Stimulated activated CD8-positive, alpha-beta memory T cell treated with anti-CD3 and anti-CD28 coated beads, Interleukin-4, amount 100 ng/mL, for 48 hours (primary cell): ENCODE measurements around the gene MLEC.

Source experiments
- DNase-seq: peaks from one replicate; pipeline ENCODE4 v3.0.0-alpha.2; 2020

MLEC gene, protein sequence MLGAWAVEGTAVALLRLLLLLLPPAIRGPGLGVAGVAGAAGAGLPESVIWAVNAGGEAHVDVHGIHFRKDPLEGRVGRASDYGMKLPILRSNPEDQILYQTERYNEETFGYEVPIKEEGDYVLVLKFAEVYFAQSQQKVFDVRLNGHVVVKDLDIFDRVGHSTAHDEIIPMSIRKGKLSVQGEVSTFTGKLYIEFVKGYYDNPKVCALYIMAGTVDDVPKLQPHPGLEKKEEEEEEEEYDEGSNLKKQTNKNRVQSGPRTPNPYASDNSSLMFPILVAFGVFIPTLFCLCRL

DNA sequence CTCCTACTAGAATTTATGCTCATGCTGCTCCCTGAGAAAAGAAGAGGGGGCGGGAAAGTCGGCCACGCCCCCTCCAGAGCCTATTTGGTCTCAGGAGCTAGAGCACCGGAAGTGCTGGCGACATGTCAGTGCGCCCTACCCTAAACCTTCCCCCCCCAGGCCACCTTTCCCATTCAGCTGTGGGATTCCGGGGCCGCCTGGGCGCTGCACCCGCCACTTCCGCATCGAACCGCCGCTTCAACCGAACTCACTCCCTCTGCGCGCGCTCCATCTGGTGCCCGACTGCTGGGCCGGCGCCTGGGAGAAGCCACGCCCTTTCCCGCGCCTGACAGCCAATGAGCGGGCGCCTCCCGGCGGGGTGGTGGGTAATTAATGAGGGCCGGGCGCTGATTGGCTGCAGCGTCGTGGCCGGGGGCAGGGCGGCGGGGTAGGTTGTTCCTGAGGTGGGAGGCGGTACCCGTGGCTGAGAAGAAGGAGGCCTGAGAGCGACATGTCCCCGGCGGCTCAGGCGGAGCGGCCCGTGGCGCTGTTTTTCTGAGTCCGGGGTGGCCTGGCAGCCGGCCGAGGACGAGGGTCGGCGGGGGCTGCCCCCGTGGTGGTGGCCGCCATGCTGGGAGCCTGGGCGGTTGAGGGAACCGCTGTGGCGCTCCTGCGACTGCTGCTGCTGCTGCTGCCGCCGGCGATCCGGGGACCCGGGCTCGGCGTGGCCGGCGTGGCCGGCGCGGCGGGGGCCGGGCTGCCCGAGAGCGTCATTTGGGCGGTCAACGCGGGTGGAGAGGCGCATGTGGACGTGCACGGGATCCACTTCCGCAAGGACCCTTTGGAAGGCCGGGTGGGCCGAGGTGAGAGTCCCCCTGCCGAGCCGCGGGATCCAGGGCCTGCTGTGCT lies at the start of gene MLEC:
TSS of gene MLEC (plus strand) at position 460 of the 888 bp plus-strand sequence. CDS start at position 608, 148 bp downstream.
- peak; percentile 99 for DNase-seq

DNA sequence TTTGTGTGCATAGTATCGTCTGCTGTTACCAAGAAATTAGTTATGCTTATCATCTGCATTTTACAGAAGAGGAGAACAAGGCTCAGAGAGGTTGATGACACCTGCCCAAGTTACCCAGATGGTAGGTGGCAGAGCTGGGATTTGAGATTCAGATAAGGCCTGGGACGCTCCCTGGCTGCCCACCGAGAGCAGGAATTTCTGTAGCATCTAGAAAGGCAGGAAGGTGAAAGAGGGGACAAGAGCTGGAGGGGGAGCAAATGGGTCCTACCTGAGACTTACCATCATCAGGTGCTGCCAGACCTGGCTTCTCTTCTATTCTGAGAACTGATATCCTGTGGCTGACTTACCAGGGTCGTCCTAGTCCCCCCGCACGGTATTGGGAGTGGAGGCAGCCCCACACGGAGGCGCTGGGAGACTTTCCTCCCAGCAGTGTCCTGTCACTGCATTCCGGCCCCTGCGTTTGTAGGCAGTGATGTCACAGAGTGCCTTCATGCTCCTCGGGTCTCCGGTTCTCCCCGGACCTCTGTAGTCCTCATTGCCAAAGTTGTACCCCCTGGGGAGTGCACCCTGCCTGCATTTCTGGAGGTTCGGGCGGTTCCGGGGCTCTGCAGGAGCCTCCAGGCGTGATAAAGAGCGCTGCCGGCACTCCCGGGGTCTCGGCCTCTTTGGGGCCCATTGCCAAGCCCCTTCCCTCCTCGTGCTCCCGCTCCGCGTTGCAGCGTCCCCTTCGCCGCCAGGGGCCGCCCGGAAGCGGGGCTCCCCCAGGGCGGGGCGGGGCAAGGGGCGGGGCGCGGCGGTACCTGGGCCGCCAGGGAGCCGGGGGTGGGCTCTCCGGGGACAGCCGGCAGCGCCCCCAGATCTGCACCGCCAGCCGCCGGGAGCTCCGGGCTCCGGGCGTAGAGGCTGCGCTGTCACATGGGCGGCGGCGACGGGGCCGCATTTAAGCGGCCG lies 46.9 kb upstream of the MLEC start, which contains the start of gene CABP1:
TSS of gene CABP1 (plus strand) at position 856 of the 951 bp plus-strand sequence. CDS start at position 916, 60 bp downstream.
- peak; percentile 83 for DNase-seq

DNA sequence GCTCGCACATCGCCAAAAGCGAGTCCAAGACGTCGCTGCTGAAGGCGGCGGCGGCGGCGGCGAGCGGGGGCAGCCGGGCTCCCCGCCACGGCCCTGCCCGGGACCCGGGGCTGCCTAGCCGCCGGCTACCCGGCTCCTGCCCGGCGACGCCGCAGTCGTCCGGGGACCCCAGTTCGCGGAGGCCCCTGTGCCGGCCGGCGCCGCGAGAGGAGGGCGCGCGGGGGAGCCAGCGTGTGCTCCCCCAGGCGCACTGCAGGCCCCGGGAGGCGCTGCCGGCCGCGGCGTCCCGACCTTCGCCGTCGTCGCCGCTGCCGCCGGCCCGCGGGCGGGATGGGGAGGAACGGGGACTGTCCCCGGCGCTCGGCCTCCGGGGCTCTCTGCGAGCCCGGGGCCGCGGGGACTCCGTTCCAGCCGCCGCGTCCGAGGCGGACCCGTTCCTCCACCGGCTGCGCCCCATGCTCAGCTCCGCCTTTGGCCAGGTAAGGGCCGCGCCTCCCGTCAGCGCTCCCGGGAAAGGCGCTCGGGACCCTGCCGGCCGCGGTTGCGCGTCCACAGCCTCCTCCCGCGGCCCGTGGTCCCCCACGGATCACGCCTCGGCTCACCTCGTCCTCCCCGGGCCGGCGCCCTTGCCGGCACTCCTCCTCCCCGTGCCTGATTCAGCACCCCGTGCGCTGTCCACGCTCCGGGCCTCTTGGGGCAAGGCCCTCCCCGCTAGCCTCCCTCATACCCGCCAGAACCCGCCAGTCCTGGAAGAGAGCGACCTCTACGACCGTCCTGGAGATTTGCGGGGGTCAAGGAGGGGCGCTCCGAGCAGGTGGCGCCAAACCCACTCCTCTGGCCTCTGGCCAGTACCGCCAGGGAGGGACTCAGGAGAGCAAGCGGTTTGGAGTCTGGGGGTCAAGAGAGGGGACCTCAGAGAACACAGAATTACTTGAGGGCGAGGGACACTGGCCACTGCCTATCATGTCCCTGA lies 45.8 kb upstream of the MLEC start:
- peak; percentile 60 for DNase-seq

DNA sequence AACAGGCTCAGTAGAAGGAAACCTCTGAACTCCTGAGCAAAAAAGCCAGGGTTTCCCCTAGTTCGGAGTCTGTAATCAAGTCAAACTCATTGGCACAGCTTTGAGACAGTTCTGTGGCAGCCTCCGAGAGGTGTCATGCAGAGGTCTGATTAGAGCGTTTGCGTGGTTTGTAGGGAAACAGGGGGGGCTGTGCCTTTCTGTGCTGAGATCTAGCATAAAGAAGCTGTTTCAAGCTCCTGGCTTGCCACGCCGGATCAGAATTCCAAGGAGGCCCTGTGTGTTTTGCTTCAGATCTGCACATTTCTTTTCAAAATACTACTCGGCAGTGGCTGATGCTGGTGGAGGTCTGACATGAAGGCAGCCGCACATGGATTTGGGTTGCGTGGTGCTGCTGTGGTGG lies 44.8 kb upstream of the MLEC start:
- no peak for DNase-seq

DNA sequence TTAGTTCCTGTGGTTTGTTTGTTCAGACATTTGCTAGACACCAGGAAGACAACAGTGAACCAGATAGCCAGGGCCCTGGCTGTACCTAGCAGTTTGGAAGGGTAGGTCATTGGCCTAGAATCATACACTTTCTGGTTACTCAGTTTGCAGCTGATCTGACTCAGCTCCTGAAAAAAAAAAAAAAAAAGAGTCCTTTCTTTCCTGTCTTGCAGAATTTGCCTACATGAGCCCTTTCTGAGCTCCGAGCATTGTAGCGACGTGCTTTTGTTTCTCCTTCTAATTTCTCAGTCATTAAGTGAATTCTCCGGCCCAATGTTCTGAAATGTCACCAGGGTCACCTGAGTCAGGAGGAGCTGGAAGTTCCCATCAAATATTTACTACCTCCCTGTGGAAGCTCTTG lies 44.1 kb upstream of the MLEC start:
- DNase-seq = no peak

DNA sequence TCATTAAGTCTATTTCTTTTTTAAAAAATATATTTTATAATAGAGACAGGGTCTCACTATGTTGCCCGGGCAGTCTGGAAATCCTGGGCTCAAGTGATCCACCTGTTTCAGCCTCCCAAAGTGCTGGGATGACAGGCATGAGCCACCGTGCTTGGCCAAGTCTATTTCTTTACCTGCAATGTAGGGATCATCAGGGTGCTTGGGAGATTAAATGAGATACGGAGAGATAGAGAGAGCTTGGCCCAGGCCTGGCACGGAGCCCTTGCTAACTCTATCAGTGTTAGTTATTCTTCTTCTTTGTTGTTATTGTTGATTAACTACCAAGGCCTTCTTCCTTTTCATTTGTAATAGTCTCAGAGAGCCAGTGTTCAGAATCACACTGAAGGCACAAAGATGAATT lies 43.4 kb upstream of the MLEC start:
- DNase-seq = no peak

DNA sequence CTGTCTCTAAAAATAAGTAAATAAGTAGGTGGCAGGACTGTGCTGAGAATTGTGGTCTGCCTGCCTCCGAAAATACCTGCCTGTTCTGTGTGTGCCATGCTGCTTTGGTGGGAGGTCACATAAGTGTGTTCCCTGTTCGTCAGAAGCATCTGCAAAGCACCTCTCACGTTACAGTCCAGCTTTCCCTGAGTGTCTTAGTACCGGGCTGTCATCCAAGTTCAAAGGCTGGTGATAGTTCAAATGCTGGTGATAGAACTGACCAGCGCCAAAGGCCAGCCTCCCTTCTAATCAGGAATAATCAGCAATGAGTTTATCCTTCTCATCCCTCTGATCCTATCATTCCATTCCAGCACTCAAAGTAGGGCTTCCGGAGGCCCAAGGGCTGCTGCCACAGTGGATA lies 40.9 kb upstream of the MLEC start:
- no peak for DNase-seq

DNA sequence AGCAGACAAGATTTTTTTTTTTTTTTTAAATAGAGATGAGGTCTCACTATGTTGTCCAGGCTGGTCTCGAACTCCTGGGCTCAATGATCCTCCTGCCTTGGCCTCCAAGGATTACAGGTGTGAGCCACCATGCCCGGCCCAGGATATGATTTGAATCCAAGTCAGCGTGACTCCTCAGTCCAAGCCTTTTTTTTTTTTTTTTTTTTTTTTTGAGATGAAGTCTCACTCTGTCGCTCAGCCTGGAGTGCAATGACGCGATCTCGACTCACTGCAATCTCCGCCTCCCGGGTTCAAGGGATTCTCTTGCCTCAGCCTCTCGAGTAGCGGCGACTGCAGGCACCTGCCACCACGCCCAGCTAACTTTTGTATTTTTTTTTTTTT lies 39.6 kb upstream of the MLEC start:
- DNase-seq = no peak

DNA sequence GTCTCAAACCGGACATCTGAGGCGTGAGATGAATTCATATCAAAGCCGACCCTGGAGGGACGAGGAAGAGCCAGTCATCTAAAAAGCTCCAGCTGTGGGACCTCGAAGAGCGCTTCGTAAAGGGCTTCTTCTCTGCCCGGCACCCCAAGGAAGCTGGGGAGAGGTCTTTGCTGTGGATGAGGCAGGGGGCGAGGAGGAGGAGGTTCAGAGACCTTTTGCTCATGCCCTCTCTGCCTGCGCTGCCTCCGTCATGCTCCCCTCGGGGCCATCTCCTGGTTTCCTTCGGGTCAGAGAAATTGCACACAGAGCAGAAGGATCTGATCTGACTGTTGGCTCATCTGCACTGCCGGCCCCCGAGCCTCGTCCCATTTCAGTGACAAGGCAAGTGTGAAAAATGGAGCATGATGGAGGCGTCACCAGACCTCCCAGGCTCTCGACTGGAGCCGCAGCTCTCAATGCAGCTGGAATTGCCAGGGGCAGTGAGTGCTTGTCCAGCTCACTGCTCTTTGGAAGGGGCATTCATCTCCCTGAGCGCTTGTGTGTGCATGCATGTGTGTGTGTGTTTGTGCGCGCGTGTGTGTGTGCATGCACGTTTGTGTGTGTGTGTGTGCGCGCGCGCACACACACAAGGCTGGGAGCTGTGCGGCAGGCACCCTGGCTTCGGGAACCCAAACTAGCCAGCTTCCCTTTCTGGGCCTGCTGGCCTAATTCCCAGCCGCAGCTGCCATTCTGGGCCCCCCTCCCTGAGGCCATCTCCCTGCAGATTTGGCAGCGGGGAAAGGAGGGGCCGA lies 37.3 kb upstream of the MLEC start:
- DNase-seq = no peak

DNA sequence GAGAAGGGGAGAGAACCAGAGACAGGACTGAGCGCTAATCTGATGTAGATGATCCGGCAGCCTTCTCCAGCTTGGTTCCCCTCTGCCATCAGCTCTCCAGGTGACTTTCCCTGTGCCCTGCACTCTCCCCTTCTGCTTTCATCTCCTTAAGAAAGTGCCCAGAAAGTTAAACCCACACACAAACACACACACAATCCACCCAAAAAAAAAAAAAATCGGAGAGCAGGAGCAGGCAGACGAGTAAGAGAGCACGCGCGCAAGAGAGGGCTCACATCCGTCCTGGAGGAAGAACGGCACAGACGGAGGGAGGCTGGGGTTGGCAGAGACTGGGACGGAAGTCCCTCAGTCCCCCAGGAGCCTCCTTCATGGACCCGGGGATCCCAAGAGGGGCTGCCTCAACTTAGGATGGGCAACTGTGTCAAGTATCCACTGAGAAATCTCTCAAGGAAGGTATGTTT lies 36.7 kb upstream of the MLEC start:
- DNase-seq = no peak

DNA sequence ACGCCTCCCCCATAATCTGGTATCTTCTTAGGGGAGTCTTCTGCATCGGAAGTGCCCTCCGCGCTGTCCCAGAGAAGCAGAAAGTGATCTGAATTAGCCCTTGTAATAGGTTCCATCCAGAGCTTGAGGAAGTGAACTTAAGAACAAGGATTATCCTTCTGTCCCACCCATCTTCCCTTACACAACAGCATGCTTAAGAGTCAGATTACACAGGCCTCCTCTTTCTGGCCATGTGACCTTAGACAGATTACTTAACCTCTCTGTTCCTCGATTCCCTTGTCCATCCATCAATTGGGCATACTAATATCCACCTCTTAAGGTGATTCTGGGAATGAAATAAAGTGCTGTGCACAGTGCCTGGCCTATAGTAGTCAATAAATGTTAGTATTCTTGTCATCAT lies 35.1 kb upstream of the MLEC start:
- no peak for DNase-seq

DNA sequence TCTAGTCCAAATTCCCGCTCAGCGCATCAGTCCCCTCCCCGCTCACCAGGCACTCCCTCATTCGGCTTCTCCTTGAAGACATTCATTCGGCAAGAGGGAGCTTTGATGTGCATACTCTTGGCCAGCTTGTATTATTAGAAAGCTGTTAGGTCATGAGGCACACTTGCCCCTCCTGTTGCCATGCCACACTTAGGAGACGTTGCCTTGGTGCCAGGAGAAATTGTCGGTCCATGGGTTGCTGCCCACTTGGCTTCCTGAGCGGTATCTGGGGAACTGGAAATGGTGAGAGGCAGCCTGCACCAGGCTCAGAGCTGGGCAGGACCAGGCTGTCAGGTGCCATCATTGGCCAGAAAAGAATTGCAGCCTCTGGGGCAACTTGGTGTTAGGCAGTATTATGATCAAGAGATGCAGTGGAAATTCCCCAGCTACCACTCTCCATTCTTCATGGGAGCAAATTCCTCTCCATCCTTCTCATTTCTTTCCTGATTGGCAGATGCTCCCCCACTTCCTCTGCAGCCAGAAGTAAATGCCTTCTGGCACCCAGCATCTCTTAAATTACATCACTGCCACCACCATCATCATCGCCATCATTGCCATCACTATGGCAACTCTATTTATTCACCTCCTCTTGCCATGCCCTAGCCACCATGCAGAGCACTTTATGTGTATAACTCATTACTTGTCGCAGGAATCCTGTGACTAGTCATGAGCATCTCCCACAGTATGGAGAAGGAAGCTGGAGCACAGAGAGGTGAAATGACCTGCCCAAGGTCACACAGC lies 34.1 kb upstream of the MLEC start:
- DNase-seq = no peak

DNA sequence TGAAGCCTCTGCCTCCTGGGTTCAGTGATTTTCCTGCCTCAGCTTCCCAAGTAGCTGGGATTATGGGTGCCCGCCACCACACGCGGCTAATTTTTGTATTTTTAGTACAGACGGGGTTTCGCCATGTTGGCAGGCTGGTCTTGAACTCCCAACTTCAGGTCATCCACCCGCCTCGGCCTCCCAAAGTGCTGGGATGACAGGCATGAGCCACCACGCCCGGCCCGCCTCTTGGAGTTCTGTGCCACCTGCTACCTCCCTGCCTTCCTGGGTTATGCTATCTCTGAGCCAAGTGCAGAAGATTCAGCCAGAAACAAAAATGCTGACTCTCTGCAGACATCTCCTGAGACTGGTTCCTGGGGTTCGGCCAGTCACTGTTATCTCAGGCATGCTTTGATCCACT lies 33.3 kb upstream of the MLEC start:
- DNase-seq = no peak

DNA sequence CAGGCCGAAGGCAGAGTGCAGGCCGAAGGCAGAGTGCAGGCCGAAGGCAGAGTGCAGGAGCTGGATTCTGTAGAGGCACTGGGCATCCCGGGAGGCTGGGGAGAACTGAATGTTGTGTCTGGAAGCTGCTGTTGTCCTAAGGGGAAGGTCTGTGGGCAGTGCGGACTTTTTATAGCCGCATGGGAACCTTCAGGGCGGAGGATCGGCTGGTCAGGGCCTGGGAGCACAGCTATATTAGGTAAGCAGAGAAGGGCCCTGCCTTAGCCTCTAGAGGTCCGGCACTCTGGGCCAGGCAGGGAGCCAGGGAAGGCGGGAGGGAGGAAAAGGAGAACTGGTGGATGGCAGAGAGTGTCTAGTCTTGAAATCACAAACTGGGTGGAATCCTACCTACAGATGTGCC lies 32.3 kb upstream of the MLEC start:
- no peak for DNase-seq

DNA sequence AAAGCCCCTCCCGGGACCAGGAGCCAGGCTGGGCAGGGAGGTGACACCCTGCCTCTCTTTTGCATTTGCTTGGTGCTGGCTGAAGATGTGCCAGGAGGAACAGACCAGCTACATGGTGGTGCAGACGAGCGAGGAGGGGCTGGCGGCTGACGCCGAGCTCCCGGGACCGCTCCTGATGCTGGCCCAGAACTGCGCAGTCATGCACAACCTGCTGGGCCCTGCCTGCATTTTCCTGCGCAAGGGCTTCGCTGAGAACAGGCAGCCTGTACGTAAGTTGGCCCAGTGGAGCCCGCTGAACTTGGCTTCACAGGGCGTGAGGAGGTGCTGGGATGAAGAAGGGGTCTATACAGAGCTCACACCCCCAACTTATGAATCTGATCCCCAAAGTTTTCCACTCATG lies 30.9 kb upstream of the MLEC start:
- no peak for DNase-seq

DNA sequence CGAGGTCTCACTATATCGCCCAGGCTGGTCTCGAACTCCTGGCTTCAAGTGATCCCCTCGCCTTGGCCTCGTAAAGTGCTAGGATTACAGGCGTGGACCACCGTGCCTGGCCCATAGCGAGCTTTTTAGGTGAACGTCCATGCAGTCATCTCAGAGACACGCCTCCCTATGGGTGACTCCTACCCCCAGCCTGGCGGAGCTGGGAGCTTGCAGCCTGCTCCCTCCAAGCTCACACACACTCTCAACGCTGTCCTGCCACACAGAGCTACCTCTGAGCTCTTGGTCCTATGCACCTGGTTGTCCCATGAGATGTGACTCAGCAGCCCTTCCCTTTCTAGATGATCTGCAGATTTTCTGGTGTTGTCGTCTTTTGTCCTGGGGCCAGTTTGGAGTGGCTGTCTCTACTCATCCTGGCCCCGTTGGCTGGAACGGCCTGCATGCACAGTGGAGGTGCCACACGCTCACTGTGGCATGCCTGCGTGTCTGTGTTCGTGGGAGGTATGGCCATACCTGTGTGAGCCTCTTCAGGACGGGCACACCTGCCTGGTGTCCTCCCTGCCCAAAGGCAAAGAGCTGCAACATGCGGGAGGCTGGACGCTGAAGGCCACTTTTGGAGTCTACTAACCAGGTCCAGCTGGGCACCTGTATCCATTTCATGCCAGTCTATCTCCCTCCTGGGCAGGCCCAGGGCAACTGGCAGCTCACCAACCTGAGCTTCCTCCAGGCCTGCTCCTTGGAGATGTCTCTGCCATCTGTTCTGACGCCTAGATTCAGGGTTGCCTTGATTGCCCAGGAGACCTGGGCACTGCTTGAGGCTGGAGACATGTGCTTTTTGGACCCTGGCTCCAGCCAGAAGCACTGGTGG lies 28.4 kb upstream of the MLEC start:
- no peak for DNase-seq

DNA sequence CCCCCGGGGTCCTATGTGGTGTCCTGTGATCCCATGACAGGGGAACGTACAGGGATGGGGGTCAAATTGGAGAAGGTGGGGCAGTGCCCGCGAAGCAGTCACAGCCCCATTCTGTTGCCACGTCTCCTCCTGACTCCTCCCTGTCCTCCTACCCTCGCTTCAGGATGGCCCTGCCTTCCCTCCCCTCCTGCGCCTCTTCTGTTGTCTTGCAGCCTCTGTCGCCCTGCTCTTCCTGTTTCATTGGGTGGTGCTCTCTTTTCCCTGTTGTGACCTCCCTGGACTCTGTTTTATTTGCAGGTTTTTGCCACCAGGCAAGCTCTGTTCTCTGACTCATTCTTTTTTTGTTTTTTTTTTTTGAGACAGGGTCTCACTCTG lies 27.8 kb upstream of the MLEC start:
- DNase-seq = no peak

DNA sequence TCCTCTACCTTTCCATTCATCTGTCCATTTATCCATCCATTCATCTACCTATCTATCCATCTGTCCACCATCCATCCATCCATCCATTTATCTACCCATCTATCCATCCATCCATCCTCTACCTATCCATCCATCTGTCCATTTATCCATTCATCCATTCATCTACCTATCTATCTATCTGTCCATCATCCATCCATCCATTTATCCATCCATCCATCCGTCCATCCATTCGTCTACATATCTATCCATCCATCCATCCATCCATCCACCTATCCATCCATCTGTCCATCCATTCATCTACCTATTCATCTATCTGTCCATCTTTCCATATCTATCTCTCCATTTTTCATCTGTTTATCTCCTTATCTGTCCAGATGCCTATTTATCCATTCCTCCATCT lies 25.5 kb upstream of the MLEC start:
- no peak for DNase-seq

DNA sequence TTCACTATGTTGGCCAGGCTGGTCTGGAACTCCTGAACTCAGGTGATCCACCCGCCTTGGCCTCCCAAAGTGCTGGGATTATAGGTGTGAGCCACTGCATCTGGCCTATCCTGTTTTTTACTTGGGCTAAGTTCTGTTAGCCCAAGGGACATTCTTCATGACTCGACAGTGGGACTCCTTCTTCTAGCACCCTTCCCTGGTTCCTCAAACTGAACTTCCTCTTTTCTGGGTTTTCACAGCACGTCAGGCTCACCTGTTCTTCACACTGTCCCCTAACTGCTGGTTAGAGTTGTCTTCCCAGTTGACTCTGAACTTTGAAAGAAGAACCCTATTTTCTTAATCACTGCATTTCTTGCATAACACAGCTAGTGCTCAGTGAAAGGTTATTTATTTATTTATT lies 24.1 kb upstream of the MLEC start:
- DNase-seq = no peak
